AG10803 (cell line): ENCODE measurements around the gene XCL1.

Experiments
- DNase-seq: peaks from one replicate; pipeline ENCODE4 v3.0.0; 2010; ENCODE audit warnings: low read depth
- H3K4me3 ChIP-seq: 2 replicates; pipeline ENCODE4 v1.5.1; 2011; ENCODE audit warnings: mild to moderate bottlenecking, low read length, control low read depth
- CTCF ChIP-seq: conservative IDR thresholded peaks from 2 replicates; pipeline ENCODE4 v1.5.1; 2011; ENCODE audit warnings: mild to moderate bottlenecking, low read length, control low read depth, inconsistent platforms

Gene XCL1

GRCh38 chr1:168608796-168609715 lies 32.7 kb downstream of the XCL1 start:
- DNase-seq, result peak; percentile 36
- TF ChIP-seq CTCF, result no peak
- peak overlapping the region; percentile 8; the same call in 1 of the 2 replicates for H3K4me3 ChIP-seq

GRCh38 chr1:168609741-168610510 lies 33.5 kb downstream of the XCL1 start:
- TF ChIP-seq CTCF, result peak; percentile 21; the same call in 1 of the 2 replicates
- peak overlapping the region; percentile 8; the same call in 1 of the 2 replicates for H3K4me3 ChIP-seq
- DNase-seq, result no peak

- DNase-seq, result no peak
- no peak overlapping the region for H3K4me3 ChIP-seq
- no peak for TF ChIP-seq CTCF
These were observed 36.6 kb downstream of the XCL1 start for GRCh38 chr1:168613038-168613451.

GRCh38 chr1:168613691-168614231 lies 37.4 kb downstream of the XCL1 start:
- no peak overlapping the region for H3K4me3 ChIP-seq
- peak; percentile 25 for DNase-seq
- TF ChIP-seq CTCF, result no peak

GRCh38 chr1:168614235-168614634 lies 37.8 kb downstream of the XCL1 start:
- no peak for DNase-seq
- H3K4me3 ChIP-seq, result no peak overlapping the region
- no peak for TF ChIP-seq CTCF

- no peak for TF ChIP-seq CTCF
- no peak overlapping the region for H3K4me3 ChIP-seq
- DNase-seq, result no peak
These were observed 39.6 kb downstream of the XCL1 start for GRCh38 chr1:168615965-168616364.
